ENCODE data around the gene WNT11. TPM values are rescaled to one million over a fixed set of nuclear protein-coding genes. Genes with fewer than 3 reads are reported as not detected.

The WNT11 gene
- polyA plus RNA-seq, 1 donor from 2014 or later, result 2.3 TPM

- Histone ChIP-seq H4K20me1 (ENCODE audit: insufficient read depth) (no peaks in the 10 kb centered on the region), H3K4me3 (ENCODE audit: low read length) (no peak overlapping the region), H3F3A (ENCODE audit: insufficient read depth, low read length, poor library complexity, severe bottlenecking) (no peaks in the 10 kb centered on the region), H3K36me3 (ENCODE audit: insufficient read depth, low read length) (no peaks in the 10 kb centered on the region), H3K27me3 (ENCODE audit: insufficient read depth, low read depth, low read length) (no peaks in the 10 kb centered on the region), H3K79me2 (replicated peaks; ENCODE audit: insufficient read depth, low read length) (no peaks in the 10 kb centered on the region), H3K4me2 (ENCODE audit: low read length) (no peak overlapping the region), H2AFZ (ENCODE audit: low read depth, low read length) (no peak overlapping the region), H3K9me2 (ENCODE audit: insufficient read depth, low read length) (no peaks in the 10 kb centered on the region), H3K27ac (ENCODE audit: low read length) (no peak overlapping the region), H3K9me3 (ENCODE audit: low read length) (no peaks in the 10 kb centered on the region), H3K9ac (ENCODE audit: low read length) (no peak overlapping the region)
- TF ChIP-seq SMC3 (conservative IDR thresholded peaks at IDR 0.05; ENCODE audit: poor library complexity), result no peak
- no peak for TF ChIP-seq POLR2AphosphoS5 (IDR thresholded peaks at IDR 0.05)
- TF ChIP-seq MXI1 (conservative IDR thresholded peaks at IDR 0.05; ENCODE audit: poor library complexity, severe bottlenecking), result no peak
- TF ChIP-seq RAD21 (conservative IDR thresholded peaks at IDR 0.05), result no peak
- TF ChIP-seq TAF1 (IDR thresholded peaks at IDR 0.05; ENCODE audit: low read depth), result no peak
- no peak for TF ChIP-seq EZH2 (IDR thresholded peaks at IDR 0.05; ENCODE audit: borderline replicate concordance, insufficient read depth, low read length, poor library complexity, severe bottlenecking)
- no peak for TF ChIP-seq CTCF (IDR thresholded peaks at IDR 0.05; ENCODE audit: poor library complexity, severe bottlenecking)
- TF ChIP-seq EP300 (conservative IDR thresholded peaks at IDR 0.05; ENCODE audit: poor library complexity, severe bottlenecking), result no peak
- TF ChIP-seq, protein P1, sequence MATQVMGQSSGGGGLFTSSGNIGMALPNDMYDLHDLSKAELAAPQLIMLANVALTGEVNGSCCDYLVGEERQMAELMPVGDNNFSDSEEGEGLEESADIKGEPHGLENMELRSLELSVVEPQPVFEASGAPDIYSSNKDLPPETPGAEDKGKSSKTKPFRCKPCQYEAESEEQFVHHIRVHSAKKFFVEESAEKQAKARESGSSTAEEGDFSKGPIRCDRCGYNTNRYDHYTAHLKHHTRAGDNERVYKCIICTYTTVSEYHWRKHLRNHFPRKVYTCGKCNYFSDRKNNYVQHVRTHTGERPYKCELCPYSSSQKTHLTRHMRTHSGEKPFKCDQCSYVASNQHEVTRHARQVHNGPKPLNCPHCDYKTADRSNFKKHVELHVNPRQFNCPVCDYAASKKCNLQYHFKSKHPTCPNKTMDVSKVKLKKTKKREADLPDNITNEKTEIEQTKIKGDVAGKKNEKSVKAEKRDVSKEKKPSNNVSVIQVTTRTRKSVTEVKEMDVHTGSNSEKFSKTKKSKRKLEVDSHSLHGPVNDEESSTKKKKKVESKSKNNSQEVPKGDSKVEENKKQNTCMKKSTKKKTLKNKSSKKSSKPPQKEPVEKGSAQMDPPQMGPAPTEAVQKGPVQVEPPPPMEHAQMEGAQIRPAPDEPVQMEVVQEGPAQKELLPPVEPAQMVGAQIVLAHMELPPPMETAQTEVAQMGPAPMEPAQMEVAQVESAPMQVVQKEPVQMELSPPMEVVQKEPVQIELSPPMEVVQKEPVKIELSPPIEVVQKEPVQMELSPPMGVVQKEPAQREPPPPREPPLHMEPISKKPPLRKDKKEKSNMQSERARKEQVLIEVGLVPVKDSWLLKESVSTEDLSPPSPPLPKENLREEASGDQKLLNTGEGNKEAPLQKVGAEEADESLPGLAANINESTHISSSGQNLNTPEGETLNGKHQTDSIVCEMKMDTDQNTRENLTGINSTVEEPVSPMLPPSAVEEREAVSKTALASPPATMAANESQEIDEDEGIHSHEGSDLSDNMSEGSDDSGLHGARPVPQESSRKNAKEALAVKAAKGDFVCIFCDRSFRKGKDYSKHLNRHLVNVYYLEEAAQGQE (IDR thresholded peaks at IDR 0.05; ENCODE audit: borderline replicate concordance), result no peak
Observed at GRCh38 chr11:76173663-76174062, 32.6 kb downstream of the WNT11 start.

DNA sequence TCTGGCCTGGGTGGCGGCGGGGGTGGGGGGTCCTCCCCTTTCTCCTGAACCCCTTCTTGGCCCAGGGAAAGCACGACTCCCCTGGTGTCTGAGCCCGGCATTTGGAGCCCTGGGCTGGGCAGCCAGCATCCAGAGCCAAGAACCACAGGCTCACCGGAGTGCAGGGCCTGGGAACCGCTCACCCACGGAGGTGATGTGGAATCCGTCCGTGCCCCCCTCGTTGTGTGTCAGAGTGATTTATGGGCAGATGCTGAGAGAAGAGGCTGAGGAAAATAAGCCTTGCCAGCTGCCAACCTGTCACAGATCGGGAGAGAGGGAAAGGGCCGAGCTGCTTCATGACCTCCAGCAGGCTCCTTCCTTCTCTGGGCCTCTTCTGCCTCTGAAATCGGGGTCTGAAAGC lies 33.7 kb downstream of the WNT11 start:
- H2AFZ ChIP-seq (ENCODE audit: low read depth, low read length), result no peak overlapping the region
- H3K9me2 ChIP-seq (ENCODE audit: insufficient read depth, low read length), result no peaks in the 10 kb centered on the region
- no peak overlapping the region for H3K4me3 ChIP-seq (ENCODE audit: low read length)
- no peaks in the 10 kb centered on the region for H3K27me3 ChIP-seq (ENCODE audit: insufficient read depth, low read depth, low read length)
- no peaks in the 10 kb centered on the region for H3K79me2 ChIP-seq (replicated peaks; ENCODE audit: insufficient read depth, low read length)
- H3K9ac ChIP-seq (ENCODE audit: low read length), result no peak overlapping the region
- H3K27ac ChIP-seq (ENCODE audit: low read length), result no peak overlapping the region
- H3F3A ChIP-seq (ENCODE audit: insufficient read depth, low read length, poor library complexity, severe bottlenecking), result no peaks in the 10 kb centered on the region
- TF ChIP-seq TAF1 (IDR thresholded peaks at IDR 0.05; ENCODE audit: low read depth), result no peak
- no peak for TF ChIP-seq EP300 (conservative IDR thresholded peaks at IDR 0.05; ENCODE audit: poor library complexity, severe bottlenecking)
- no peak for TF ChIP-seq RAD21 (conservative IDR thresholded peaks at IDR 0.05)
- TF ChIP-seq EZH2 (IDR thresholded peaks at IDR 0.05; ENCODE audit: borderline replicate concordance, insufficient read depth, low read length, poor library complexity, severe bottlenecking), result no peak
- TF ChIP-seq POLR2AphosphoS5 (IDR thresholded peaks at IDR 0.05), result no peak
- TF ChIP-seq CTCF (IDR thresholded peaks at IDR 0.05; ENCODE audit: poor library complexity, severe bottlenecking), result no peak
- TF ChIP-seq, protein P1 (IDR thresholded peaks at IDR 0.05; ENCODE audit: borderline replicate concordance), result no peak
- no peak for TF ChIP-seq SMC3 (conservative IDR thresholded peaks at IDR 0.05; ENCODE audit: poor library complexity)
- no peak for TF ChIP-seq MXI1 (conservative IDR thresholded peaks at IDR 0.05; ENCODE audit: poor library complexity, severe bottlenecking)
- no peaks in the 10 kb centered on the region for H4K20me1 ChIP-seq (ENCODE audit: insufficient read depth)
- no peak overlapping the region for H3K4me2 ChIP-seq (ENCODE audit: low read length)
- H3K36me3 ChIP-seq (ENCODE audit: insufficient read depth, low read length), result no peaks in the 10 kb centered on the region
- H3K9me3 ChIP-seq (ENCODE audit: low read length), result no peaks in the 10 kb centered on the region
